Anterior cingulate cortex (tissue), 58 donors: ENCODE results near the gene SRPK3.
A peak's percentile ranks its signal among the peaks of the same experiment; 100 is the strongest.

Experiments used
- DNase-seq, 58 donors: peaks; one replicate each; lab custom pipeline; 2025; lab: John Stamatoyannopoulos, UW

SRPK3 gene

DNA sequence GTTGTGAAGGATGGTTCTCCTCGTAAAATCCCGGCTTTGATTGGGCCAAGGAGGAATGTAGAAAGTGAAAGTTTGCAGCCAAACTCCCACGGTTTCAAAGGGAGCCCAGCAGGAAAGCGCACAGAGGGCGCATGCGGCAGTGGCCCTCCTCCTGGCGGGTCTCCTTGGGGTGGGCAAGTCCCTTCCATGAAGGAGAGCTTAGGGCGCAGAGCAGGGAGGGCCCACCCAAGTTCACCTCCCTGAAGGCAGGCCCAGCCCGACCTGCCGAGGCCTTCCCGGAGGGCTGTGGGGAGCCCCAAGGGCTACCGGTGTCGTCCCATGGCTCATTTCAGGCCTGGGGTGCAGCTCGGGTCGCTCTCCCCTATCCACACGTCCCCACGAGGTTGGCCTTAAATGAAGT is 47.5 kb downstream of the SRPK3 start:
- no peak for DNase-seq

DNA sequence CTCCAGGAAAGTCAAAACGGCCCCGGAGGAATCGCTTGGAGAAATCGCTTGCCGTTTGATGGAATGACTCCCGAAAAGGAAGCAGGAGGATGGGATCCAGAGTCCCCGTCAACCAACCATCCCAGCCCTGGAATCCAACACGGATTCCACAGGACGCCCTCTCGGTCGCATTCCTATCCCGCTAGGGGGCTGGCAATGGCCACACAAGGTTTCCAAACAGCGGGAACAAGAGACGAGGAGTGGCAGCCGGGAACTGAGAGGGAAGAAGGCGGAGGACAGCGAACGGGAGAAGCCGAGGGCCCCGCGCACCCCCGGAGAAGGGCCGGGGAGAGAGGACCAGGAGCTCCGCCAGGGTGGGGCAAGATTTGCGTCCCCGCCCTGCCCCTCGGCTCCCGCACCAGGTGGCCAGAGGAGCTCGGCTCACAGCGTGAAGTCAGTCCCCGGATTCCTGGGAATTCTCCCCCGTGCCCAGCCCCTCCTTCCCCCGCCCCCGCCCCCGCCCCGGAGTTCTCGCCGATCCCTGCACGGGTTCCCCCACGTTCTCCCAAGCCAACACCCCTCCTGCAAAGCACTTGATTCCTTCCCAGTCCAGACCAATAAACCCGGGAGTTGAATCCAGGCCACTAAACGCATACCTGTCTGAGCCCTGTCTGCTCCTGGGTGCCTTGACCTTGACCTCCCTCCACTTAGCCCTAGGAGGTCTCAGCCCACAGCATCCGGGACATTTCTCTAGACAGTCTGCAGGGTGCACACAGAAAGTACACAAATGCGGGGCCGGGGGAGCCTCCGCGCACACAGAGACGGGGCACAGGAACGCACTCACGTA is 48.1 kb downstream of the SRPK3 start:
- peak in 1 of 58 donors; percentile 27 for DNase-seq

- DNase-seq: no peak
Observed at GRCh38 chrX:153829549-153829798, 48.6 kb downstream of the SRPK3 start.

DNA sequence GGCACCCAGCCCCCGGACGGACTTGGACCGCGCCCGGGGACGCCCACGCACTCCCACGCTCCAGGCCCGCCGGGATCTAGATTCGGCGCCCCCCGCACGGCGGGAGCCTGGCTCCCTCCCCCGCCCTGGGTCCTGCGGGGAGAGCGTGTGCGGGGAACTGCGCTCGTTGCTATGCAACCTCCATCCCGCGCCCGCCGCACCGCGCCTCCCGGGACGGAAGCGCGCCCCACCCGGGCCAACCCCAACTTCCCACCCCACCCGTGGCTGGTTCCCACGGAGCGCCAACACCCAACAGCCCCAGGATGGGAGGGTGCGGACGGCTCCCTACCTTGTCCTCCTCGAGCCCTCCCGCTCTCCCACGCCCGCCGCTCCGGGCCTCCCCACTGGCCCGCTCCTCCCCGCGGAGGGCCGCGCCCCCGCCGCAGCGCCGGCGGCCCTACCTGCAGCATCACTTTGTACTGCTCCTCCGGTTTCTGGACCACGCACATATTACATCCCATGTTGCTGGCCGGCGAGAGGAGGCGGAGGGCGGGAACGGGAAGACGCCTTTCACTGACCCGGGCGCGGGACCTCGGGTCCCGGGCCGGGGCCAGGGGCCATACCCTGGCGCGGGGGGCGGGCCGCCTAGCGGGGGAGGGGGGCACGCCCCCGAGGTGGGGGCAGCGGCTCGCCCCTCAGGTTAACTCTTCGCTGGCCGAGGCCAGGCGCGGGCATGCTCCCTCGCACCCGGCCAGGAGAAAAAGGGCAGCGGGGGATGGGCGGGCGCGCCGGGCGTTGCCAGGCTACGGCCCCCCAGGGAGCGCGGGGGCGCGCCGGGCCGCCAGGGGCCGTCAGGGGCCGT is 49.2 kb downstream of the SRPK3 start, which contains the start of gene PDZD4:
PDZD4 (minus strand) TSS at position 746 of the 841 bp plus-strand sequence; CDS start at position 500, 246 bp downstream.
- DNase-seq: peak in 1 of 58 donors; percentile 13

DNA sequence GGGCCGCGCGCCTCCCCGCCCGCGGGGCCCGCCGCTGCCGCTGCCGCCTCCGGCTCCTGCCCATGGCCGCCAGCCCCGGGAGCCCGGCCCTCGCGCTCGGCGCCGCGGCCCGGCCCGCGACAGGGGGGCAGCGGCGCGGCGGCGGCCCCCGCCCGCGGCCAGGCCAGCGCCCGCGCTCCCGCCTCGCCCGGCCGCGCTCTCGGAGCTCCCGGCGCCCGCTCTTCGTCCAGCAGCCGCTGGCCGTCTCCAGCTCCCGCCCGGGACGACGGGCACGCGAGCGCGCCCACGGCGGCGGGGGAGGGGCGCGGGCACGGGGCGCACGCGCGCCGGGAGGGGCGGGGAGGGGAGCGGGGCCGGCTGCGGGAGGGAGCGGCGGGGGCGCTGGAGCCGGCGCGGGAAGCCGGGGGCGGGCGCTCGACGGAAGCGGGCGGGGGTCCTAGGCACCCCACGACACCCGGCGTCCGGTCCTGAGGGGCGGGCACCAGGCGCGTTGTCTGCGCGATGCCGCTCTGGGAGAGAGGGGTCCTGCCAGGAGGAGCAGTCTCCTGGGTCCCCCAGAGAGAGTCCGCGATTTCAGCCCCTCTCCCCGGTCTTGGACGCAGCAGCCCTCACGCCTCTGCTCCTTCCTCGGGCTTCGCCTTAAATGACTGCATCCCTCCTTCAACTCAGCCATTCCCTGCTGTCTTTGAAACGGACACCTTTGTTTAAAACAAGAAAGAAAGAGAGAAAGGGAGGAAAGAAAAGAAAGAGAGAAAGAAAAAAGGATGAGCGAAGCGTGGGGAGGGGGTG is 50.0 kb downstream of the SRPK3 start:
- DNase-seq: peak in 1 of 58 donors; percentile 9

- no peak for DNase-seq
Observed at GRCh38 chrX:153831429-153832150, 50.7 kb downstream of the SRPK3 start.

DNA sequence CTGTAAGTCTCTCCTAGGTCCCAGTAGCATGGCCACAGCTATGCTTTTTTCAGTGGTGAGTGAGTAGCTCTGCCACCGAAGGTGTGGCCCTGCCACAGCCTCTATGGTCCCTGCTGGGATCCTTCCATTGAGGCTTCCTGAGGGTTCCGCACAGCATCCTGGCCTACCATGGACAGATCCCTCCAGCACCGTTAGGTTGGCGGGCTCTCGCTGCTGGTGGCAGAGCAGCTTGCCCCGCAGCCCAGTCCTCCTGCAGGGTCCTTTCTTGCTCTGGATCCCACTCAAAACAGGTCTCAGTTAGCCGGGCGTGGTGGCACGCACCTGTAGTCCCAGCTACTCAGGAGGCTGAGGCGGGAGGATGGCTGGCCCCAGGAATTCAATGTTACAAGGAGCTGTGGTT is 51.9 kb downstream of the SRPK3 start:
- no peak for DNase-seq
